IMR-90 (cell line): ENCODE results near the gene GRM4. TPM values are rescaled to one million over a fixed set of nuclear protein-coding genes. Genes with fewer than 3 reads are reported as not detected.

ENCODE experiments used
- ATAC-seq: fragments of 200-7000 bp; cut with Tn5 transposase; 2 replicates; pipeline ENCODE4 v1.9.1; 2020; ENCODE audit warnings: low read depth, mild to moderate bottlenecking, moderate library complexity
- BruUV-seq: library from RNA; stranded (reverse); fragments of 400-500 nt; replicated peaks from 2 replicates; lab custom pipeline; 2021; lab: Mats Ljungman, UMichigan
- CTCF ChIA-PET: fragments of 300-600 bp; formaldehyde crosslinking; extraction: SDS; loops from one replicate; lab custom pipeline; 2021; ENCODE audit warnings: antibody characterized with exemption; lab: Yijun Ruan, JAX
- POLR2A ChIA-PET: fragments of 300-600 bp; sonication (Branson Sonifier 250); formaldehyde crosslinking; loops from one replicate; lab custom pipeline; 2022; ENCODE audit warnings: antibody characterized with exemption; ENCODE audit not compliant: unreplicated experiment; lab: Charles Lee
- DNase-seq: peaks from one replicate; pipeline ENCODE4 v3.0.0; 2013
- H2AFZ ChIP-seq: replicated peaks from 2 replicates; pipeline ENCODE3; 2013; ENCODE audit warnings: low read length, mild to moderate bottlenecking; ENCODE audit not compliant: poor library complexity
- H2AK5ac ChIP-seq: 2 replicates; pipeline ENCODE4 v1.6.1; 2013; ENCODE audit warnings: low read depth, low read length, inconsistent platforms
- H2AK9ac ChIP-seq: replicated peaks from 2 replicates; pipeline ENCODE3; 2013; ENCODE audit warnings: mild to moderate bottlenecking, low read depth, low read length, moderate library complexity; ENCODE audit not compliant: poor library complexity
- H2BK120ac ChIP-seq: 2 replicates; pipeline ENCODE4 v1.6.1; 2013; ENCODE audit warnings: low read depth, low read length, inconsistent platforms
- H2BK15ac ChIP-seq: 3 replicates; pipeline ENCODE4 v1.6.1; 2013; ENCODE audit warnings: low read depth, low read length, inconsistent platforms
- H2BK20ac ChIP-seq: 2 replicates; pipeline ENCODE4 v1.6.1; 2013; ENCODE audit warnings: low read depth, mild to moderate bottlenecking, inconsistent platforms, low read length, moderate library complexity
- H2BK5ac ChIP-seq: 2 replicates; pipeline ENCODE4 v1.6.1; 2013; ENCODE audit warnings: mild to moderate bottlenecking, low read depth, low read length, inconsistent platforms; ENCODE audit not compliant: poor library complexity, severe bottlenecking
- H3K14ac ChIP-seq: replicated peaks from 2 replicates; pipeline ENCODE4 v1.6.1; 2013; ENCODE audit warnings: low read depth, low read length, inconsistent platforms
- H3K18ac ChIP-seq: 2 replicates; pipeline ENCODE4 v1.6.1; 2013; ENCODE audit warnings: low read depth, low read length, control low read depth
- H3K23ac ChIP-seq: 2 replicates; pipeline ENCODE4 v1.6.1; 2013; ENCODE audit warnings: low read depth, low read length, inconsistent platforms
- H3K27ac ChIP-seq: 2 replicates; pipeline ENCODE4 v1.5.1; 2013; ENCODE audit warnings: mild to moderate bottlenecking, control low read depth, low read length; ENCODE audit not compliant: insufficient read depth
- H3K27me3 ChIP-seq: 2 replicates; pipeline ENCODE4 v1.6.1; 2013; ENCODE audit warnings: low read length; ENCODE audit not compliant: control insufficient read depth, insufficient read depth
- H3K36me3 ChIP-seq: 2 replicates; pipeline ENCODE4 v1.6.1; 2013; ENCODE audit warnings: low read length, mixed read lengths; ENCODE audit not compliant: control insufficient read depth, insufficient read depth
- H3K4ac ChIP-seq: 2 replicates; pipeline ENCODE4 v1.6.1; 2013; ENCODE audit warnings: low read depth, low read length, inconsistent platforms
- H3K4me1 ChIP-seq: 2 replicates; pipeline ENCODE4 v1.6.1; 2013; ENCODE audit warnings: low read length, mixed read lengths; ENCODE audit not compliant: control insufficient read depth, insufficient read depth
- H3K4me2 ChIP-seq: 2 replicates; pipeline ENCODE4 v1.6.1; 2013; ENCODE audit warnings: low read depth, mild to moderate bottlenecking, control low read depth, low read length, moderate library complexity
- H3K4me3 ChIP-seq: 2 replicates; pipeline ENCODE4 v1.5.1; 2013; ENCODE audit warnings: low read depth, mild to moderate bottlenecking, control low read depth, low read length, moderate library complexity; ENCODE audit not compliant: insufficient read depth
- H3K56ac ChIP-seq: 2 replicates; pipeline ENCODE4 v1.6.1; 2013; ENCODE audit warnings: low read length, inconsistent platforms; ENCODE audit not compliant: insufficient read depth; ENCODE audit errors: extremely low read depth
- H3K79me1 ChIP-seq, 2 experiments: 2 replicates each; pipeline ENCODE4 v1.6.1; 2013; ENCODE audit warnings: low read length in 2 of 2, inconsistent platforms in 1 of 2, low read depth in 1 of 2
- H3K9ac ChIP-seq: 2 replicates; pipeline ENCODE4 v1.6.1; 2013; ENCODE audit warnings: low read depth, low read length, control low read depth
- H3K9me1 ChIP-seq: 2 replicates; pipeline ENCODE4 v1.6.1; 2013; ENCODE audit warnings: low read length, inconsistent platforms; ENCODE audit not compliant: insufficient read depth
- H3K9me3 ChIP-seq: 2 replicates; pipeline ENCODE4 v1.6.1; 2013; ENCODE audit warnings: low read length; ENCODE audit not compliant: control insufficient read depth, insufficient read depth
- H4K20me1 ChIP-seq: 2 replicates; pipeline ENCODE4 v1.6.1; 2013; ENCODE audit warnings: low read length, inconsistent platforms; ENCODE audit not compliant: insufficient read depth
- H4K5ac ChIP-seq: 2 replicates; pipeline ENCODE4 v1.6.1; 2013; ENCODE audit warnings: mild to moderate bottlenecking, low read depth, low read length, control low read depth
- H4K8ac ChIP-seq, 2 experiments: 2 replicates each; pipeline ENCODE4 v1.6.1; 2013; ENCODE audit warnings: low read depth in 2 of 2, low read length in 2 of 2, control low read depth in 1 of 2, inconsistent platforms in 1 of 2
- H4K91ac ChIP-seq: 2 replicates; pipeline ENCODE4 v1.6.1; 2013; ENCODE audit warnings: low read depth, low read length, inconsistent platforms; ENCODE audit not compliant: insufficient read depth
- BHLHE40 ChIP-seq: fragments of 150-350 bp; IDR thresholded peaks from 2 replicates; pipeline ENCODE4 v1.6.1; 2016; ENCODE audit warnings: mild to moderate bottlenecking, low read depth, low read length
- CEBPB ChIP-seq: IDR thresholded peaks from 2 replicates; pipeline ENCODE4 v1.6.1; 2012; ENCODE audit warnings: low read depth, low read length, improper control_type of control experiment
- CHD1 ChIP-seq: IDR thresholded peaks from 2 replicates; pipeline ENCODE4 v1.6.1; 2012; ENCODE audit warnings: low read depth, low read length, improper control_type of control experiment
- ELK1 ChIP-seq: fragments of 150-350 bp; IDR thresholded peaks from 2 replicates; pipeline ENCODE4 v1.6.1; 2016; ENCODE audit warnings: low read depth, mild to moderate bottlenecking, low read length, moderate library complexity, borderline replicate concordance
- FOS ChIP-seq: fragments of 150-350 bp; IDR thresholded peaks from 2 replicates; pipeline ENCODE4 v1.6.1; 2016; ENCODE audit warnings: low read depth, low read length
- MAFK ChIP-seq: IDR thresholded peaks from 2 replicates; pipeline ENCODE4 v1.6.1; 2012; ENCODE audit warnings: low read depth, low read length, improper control_type of control experiment
- MAZ ChIP-seq: IDR thresholded peaks from 2 replicates; pipeline ENCODE4 v1.6.1; 2012; ENCODE audit warnings: low read depth, mild to moderate bottlenecking, low read length, improper control_type of control experiment, moderate library complexity, borderline replicate concordance
- MXI1 ChIP-seq: IDR thresholded peaks from 2 replicates; pipeline ENCODE4 v1.6.1; 2012; ENCODE audit warnings: low read depth, mild to moderate bottlenecking, low read length, moderate library complexity, borderline replicate concordance
- NFE2L2 ChIP-seq: fragments of 150-350 bp; IDR thresholded peaks from 2 replicates; pipeline ENCODE4 v1.6.1; 2016; ENCODE audit warnings: low read depth, mild to moderate bottlenecking, low read length
- POLR2A ChIP-seq: IDR thresholded peaks from 2 replicates; pipeline ENCODE4 v1.6.1; 2012; ENCODE audit warnings: mild to moderate bottlenecking, low read depth, low read length
- RAD21 ChIP-seq: IDR thresholded peaks from 2 replicates; pipeline ENCODE4 v1.6.1; 2012; ENCODE audit warnings: low read length, improper control_type of control experiment
- RCOR1 ChIP-seq: IDR thresholded peaks from 2 replicates; pipeline ENCODE4 v1.6.1; 2012; ENCODE audit warnings: mild to moderate bottlenecking, low read length, improper control_type of control experiment; ENCODE audit not compliant: insufficient replicate concordance
- SMC3 ChIP-seq: fragments of 150-350 bp; IDR thresholded peaks from 2 replicates; pipeline ENCODE4 v1.6.1; 2016; ENCODE audit warnings: low read depth, mild to moderate bottlenecking, antibody characterized with exemption, low read length, moderate library complexity
- WGBS, 2 experiments: methylation state at CpG; one replicate each; pipeline versions ENCODE4 v1.1.5 to v1.1.7; 2013; ENCODE audit warnings: missing lambda C conversion rate in 2 of 2; ENCODE audit not compliant: insufficient read length in 1 of 2; ENCODE audit errors: extremely low coverage in 2 of 2; 5-methylcytosine and 5-hydroxymethylcytosine counted together
- dilution Hi-C: fragments of 300-500 bp; cut with HindIII; formaldehyde crosslinking; loops from one replicate; pipeline ENCODE4 v1.14.3; 2018; ENCODE audit warnings: low sequenced_read_pairs; ENCODE audit not compliant: unreplicated experiment
- in situ Hi-C: fragments of 300-500 bp; cut with MboI; formaldehyde crosslinking; loops from 3 replicates; pipeline ENCODE4 v1.14.3; 2019; ENCODE audit warnings: low sequenced_read_pairs, inconsistent platforms, mixed read lengths
- intact Hi-C: fragments of 100-400 bp; cut with micrococcal nuclease; formaldehyde crosslinking; loops from 2 replicates; pipeline ENCODE4 v1.10.0; 2022
- polyA plus RNA-seq, 3 experiments: library from polyadenylated mRNA; depleted of rRNA; stranded (reverse); fragments of >200 nt; gene quantifications; 2 replicates each; pipeline ENCODE4 v1.2.3, GENCODE V29; 2012; ENCODE audit warnings: low replicate concordance in 1 of 3
- total RNA-seq: library from RNA; depleted of rRNA; stranded (reverse); fragments of >200 nt; gene quantifications from 2 replicates; pipeline ENCODE4 v1.2.3, GENCODE V29; 2012
- TF ChIP-seq, protein P1 (sequence below): conservative IDR thresholded peaks from 2 replicates; pipeline ENCODE4 v1.5.1; 2012; ENCODE audit warnings: mild to moderate bottlenecking, low read depth, low read length, improper control_type of control experiment
- TF ChIP-seq, protein P2 (sequence below): fragments of 150-350 bp; IDR thresholded peaks from 2 replicates; pipeline ENCODE4 v1.6.1; 2017; ENCODE audit warnings: mild to moderate bottlenecking, antibody characterized with exemption, low read length, low read depth

Gene GRM4
- total and polyA plus RNA-seq, 2 of the 4 experiments (the other 2 are of a cell fraction): 0.02 TPM; not detected in 1

DNA sequence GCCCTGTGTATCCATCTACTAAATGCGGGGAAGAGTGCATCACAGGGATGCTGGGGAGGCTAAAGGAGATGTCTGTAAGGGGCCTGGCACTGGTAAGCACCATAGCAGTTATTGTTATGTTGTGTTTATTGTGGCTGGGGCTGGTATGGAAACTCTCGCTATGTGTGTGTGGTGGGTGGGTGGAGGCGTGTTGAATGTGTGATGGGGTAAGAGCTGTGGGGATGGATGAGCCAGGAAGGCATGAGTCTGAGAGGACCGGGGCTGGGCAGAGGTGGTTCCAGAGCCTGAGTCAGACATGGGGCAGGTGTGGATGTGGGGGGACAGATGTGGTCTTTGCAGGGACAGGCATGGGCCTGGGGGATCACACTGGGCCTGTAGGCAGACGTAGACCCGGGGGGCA is 88.1 kb downstream of the GRM4 start:
- BruUV-seq: no TSS peak
- H3K14ac ChIP-seq: no peak overlapping the region
- CTCF ChIA-PET: no interaction called here

More for the DNA sequence above, 88.1 kb downstream of the GRM4 start:
- ATAC-seq (no peak), DNase-seq (no peak)
- POLR2A ChIA-PET: no interaction called here
- Histone ChIP-seq H2BK5ac (no peak overlapping the region), H3K4me2 (no peak overlapping the region), H3K9ac (no peak overlapping the region), H4K91ac (no peak overlapping the region), H3K27me3 (peaks cover 35% of the 10 kb centered on the region), H3K36me3 (no peaks in the 10 kb centered on the region), H4K20me1 (no peaks in the 10 kb centered on the region), H2BK120ac (no peak overlapping the region), H3K18ac (no peak overlapping the region), H2AK9ac (no peak overlapping the region), H3K4me3 (no peak overlapping the region), H2AK5ac (no peak overlapping the region), H4K8ac (no peak overlapping the region), H2BK20ac (no peak overlapping the region), H3K9me1 (no peaks in the 10 kb centered on the region), H2BK15ac (no peak overlapping the region), H3K56ac (no peak overlapping the region), H3K9me3 (no peaks in the 10 kb centered on the region), H3K4me1 (no peaks in the 10 kb centered on the region), H3K79me1 (no peaks in the 10 kb centered on the region), H3K4ac (no peak overlapping the region), H3K27ac (no peak overlapping the region), H3K23ac (no peak overlapping the region), H2AFZ (no peak overlapping the region), H4K5ac (no peak overlapping the region)
- dilution Hi-C loops (no loop called here), in situ Hi-C loops (no loop called here), intact Hi-C loops (no loop called here)
- WGBS, 2 experiments: 80% methylated on average over 1 of the region's 6 CpGs; no CpG with 5 or more reads in 1 of the 2 experiments
- TF ChIP-seq SMC3: no peak
- TF ChIP-seq CEBPB: no peak
- TF ChIP-seq, protein P1, sequence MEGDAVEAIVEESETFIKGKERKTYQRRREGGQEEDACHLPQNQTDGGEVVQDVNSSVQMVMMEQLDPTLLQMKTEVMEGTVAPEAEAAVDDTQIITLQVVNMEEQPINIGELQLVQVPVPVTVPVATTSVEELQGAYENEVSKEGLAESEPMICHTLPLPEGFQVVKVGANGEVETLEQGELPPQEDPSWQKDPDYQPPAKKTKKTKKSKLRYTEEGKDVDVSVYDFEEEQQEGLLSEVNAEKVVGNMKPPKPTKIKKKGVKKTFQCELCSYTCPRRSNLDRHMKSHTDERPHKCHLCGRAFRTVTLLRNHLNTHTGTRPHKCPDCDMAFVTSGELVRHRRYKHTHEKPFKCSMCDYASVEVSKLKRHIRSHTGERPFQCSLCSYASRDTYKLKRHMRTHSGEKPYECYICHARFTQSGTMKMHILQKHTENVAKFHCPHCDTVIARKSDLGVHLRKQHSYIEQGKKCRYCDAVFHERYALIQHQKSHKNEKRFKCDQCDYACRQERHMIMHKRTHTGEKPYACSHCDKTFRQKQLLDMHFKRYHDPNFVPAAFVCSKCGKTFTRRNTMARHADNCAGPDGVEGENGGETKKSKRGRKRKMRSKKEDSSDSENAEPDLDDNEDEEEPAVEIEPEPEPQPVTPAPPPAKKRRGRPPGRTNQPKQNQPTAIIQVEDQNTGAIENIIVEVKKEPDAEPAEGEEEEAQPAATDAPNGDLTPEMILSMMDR: no peak
- no peak for TF ChIP-seq MAZ
- no peak for TF ChIP-seq RCOR1
- TF ChIP-seq MXI1: no peak
- TF ChIP-seq CHD1: no peak
- no peak for TF ChIP-seq RAD21
- TF ChIP-seq POLR2A: no peak
- TF ChIP-seq NFE2L2: no peak
- TF ChIP-seq FOS: no peak
- TF ChIP-seq, protein P2, sequence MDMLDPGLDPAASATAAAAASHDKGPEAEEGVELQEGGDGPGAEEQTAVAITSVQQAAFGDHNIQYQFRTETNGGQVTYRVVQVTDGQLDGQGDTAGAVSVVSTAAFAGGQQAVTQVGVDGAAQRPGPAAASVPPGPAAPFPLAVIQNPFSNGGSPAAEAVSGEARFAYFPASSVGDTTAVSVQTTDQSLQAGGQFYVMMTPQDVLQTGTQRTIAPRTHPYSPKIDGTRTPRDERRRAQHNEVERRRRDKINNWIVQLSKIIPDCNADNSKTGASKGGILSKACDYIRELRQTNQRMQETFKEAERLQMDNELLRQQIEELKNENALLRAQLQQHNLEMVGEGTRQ: no peak
- no peak for TF ChIP-seq MAFK
- TF ChIP-seq ELK1: no peak
- no peak for TF ChIP-seq BHLHE40
